Left colon (tissue), 2 donors: ENCODE measurements around the gene CHST15. TPM values are rescaled to one million over a fixed set of nuclear protein-coding genes. Genes with fewer than 3 reads are reported as not detected.
A peak's percentile ranks its signal among the peaks of the same experiment; 100 is the strongest.

ENCODE experiments used
- ATAC-seq: fragments of 200-7000 bp; cut with Tn5 transposase; one replicate; pipeline ENCODE4 v1.9.1; 2020; ENCODE audit warnings: mild to moderate bottlenecking, moderate library complexity
- DNase-seq, 2 donors: peaks; one replicate each; pipeline ENCODE4 v3.0.0-alpha.2; 2020
- intact Hi-C, 2 donors: fragments of 100-400 bp; cut with DNase I in 1 of 2; cut with micrococcal nuclease in 1 of 2; formaldehyde crosslinking; loops; one replicate each; pipeline versions ENCODE4 v1.11.2 to v1.14.0; 2022; cut with DNase I, micrococcal nuclease
- total RNA-seq, 2 donors: library from RNA; stranded (reverse); fragmentation: NEBNext Ultra II Directional; extraction: Animal tissue kit (Norgen Biotek cat#: 25700); gene quantifications; one replicate each; pipeline ENCODE4 v1.2.1, GENCODE V29; 2021
- donor health status: DM: no; HTN: no; CAD: no.
- donor health status: DM: yes; HTN: yes; CAD: no.

The CHST15 gene
- total RNA-seq, 2 donors from 2014 or later, result 2.7 to 11.6 TPM

DNA sequence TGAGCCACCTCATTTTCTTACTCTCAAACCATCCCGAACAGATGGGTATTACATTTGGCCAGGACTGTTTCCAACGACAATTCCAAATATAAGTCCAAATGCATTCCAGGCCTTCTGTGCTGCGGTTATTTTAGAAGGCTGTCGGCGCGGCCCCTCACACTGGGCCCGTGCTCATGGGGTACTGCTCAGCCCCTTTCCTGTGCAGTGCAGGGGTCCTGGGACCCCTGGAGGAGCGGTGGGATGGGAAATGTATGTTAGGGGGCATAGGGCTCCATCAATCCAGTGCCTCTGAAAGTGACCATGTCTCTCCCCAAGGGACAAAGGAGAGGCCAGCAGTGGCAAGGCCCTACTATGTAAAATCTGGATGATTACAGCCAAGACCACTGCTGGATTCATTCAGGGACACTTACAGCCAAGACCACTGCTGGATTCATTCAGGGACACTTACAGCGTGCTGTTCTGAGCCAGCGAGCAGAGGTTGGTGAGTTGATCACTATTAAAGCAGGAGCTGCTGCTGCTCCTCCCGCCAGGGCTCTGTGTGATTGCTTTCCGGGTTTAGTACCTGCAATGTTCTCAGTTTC lies 66.3 kb downstream of the CHST15 start:
- ATAC-seq, result no peak
- intact Hi-C loops, result no loop called here
- no peak for DNase-seq

DNA sequence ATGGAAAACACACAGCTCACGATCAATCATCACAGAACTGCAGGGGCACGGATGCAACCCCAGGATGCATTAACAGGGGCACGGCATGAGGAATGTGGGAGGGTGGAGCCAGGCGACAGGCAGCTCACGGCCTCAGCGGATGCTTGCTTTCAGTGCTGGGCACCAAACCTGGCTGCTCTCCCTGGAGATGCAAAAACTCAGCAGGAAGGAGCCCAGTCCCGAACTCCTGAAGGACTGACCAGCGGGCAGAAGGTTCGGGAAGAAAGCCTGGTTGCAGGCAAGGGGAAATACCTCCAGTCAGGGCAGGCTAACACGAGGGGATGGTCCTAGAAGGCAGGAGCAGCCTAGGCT lies 66.8 kb downstream of the CHST15 start:
- intact Hi-C loops, result no loop called here
- no peak for ATAC-seq
- no peak for DNase-seq

DNA sequence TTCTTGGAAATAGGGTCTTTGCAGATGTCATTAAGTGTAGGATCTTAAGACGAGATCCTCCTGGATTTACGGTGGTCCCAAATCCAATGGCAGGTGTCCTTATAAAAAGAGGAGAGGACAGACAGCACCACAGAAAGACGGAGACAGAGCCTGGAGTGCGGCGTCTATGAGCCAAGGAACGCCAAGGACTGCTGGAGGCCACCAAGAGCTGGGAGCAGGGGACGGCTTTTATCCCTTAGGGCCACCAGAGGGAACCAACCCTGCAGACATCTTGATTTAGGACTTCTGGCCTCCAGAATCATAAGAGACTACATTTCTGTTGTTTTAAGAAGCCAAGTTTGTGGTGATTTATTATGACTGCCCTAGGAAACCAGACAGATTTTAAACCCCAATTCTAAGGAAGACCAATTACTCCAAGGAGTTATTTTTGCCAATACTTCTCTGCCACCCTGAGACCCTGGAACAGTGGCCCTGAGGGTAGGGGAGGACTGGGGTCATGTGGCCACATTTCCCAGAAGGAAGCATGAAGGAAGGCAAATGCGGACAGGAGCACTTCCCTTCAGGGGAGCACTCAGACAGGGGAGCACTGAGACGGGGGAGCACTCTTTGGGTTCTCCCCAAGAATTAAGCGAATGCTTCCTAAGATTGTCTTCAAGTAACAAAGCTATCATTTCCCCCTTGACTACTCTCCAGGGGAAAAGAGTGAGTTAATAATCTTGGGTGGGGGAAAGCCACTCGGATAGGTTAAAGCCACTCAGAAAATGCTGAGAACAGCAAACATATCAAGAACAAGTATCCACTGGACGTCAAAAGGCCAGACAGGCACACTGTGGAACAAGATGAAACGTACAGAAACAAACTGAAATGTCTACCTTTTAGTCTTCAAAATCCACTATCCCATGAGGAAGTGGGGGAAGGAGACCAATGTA lies 67.5 kb downstream of the CHST15 start:
- ATAC-seq (peak; percentile 67), DNase-seq (no peak)
- intact Hi-C loops, result no loop called here

DNA sequence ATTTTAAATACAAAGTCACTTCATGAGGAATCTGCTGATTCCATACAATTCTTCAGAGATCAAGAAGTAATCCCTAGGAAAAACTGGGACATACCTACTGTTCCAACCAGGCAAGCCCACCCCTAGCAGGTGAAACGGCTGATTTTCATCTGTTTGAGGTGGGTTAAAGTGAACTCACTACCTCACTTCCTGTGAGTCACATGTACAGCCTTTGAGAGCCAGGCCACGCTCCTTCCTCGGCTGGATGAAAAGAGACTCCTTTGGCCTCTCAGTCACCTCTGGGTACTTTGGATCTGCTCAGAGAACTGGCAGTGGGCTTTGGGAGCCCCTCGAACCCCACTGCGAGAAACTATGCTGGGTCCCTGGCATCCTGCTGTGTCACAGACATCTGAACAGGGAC lies 68.2 kb downstream of the CHST15 start:
- no peak for DNase-seq
- intact Hi-C loops, result no loop called here
- ATAC-seq, result no peak

DNA sequence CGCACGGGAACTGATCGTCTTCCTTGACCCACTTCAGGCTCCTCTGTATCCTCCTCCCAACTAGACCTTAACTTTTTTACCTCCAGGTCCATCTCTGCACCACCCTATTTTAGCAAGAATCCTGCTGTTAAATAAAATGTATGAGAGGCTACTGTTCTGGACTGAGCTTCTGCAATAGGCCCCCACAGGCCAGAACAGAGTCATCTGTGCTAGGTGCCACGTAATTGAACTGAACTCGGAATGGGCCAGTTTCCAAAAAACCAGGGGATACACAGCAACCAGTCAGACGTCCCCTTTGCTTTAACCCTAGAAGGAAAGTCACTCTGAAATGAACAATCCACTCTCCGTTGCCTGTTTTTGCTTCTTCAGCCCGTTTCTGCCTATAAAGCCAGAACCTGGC lies 71.3 kb downstream of the CHST15 start:
- intact Hi-C loops, result no loop called here
- ATAC-seq (no peak), DNase-seq (no peak)

DNA sequence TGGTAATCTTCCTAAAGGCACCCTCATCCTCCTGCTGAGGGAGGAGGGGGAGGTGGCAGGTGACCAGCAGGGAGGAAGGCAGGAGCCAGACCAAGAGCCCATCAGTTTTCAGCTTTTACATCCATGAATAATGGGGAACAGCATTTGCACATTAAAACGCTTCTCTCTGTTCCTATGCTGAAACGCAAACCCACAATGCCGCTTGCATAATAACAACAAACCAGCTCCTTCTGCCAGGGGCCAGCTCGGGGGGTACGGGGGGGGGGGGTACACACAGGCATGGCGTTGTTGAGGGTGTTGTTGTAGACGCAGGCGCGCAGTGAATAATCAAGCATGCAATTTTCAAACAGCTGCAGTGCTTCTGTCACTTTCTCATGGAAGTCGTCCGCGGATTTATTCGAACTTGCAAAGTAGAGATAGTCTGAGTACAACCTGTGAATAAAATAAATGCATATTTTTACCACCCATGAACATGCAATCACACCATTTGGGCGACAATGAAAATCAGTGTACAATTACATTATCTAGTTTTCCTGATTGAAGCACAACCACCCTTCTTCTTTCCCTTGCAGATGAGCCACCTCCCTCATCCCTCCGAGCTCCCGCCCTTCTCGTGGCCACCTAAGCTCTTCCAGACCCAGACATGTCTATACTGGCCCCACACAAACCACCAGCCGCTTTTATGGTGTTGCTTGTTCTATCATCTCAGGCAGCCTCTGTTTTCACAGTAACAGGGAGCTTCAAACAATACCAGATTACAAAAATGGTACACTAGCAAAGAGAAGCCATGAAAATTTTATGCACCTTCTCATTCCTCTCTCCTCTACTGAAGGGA lies 72.2 kb downstream of the CHST15 start:
- intact Hi-C loops, result no loop called here
- ATAC-seq, result no peak

DNA sequence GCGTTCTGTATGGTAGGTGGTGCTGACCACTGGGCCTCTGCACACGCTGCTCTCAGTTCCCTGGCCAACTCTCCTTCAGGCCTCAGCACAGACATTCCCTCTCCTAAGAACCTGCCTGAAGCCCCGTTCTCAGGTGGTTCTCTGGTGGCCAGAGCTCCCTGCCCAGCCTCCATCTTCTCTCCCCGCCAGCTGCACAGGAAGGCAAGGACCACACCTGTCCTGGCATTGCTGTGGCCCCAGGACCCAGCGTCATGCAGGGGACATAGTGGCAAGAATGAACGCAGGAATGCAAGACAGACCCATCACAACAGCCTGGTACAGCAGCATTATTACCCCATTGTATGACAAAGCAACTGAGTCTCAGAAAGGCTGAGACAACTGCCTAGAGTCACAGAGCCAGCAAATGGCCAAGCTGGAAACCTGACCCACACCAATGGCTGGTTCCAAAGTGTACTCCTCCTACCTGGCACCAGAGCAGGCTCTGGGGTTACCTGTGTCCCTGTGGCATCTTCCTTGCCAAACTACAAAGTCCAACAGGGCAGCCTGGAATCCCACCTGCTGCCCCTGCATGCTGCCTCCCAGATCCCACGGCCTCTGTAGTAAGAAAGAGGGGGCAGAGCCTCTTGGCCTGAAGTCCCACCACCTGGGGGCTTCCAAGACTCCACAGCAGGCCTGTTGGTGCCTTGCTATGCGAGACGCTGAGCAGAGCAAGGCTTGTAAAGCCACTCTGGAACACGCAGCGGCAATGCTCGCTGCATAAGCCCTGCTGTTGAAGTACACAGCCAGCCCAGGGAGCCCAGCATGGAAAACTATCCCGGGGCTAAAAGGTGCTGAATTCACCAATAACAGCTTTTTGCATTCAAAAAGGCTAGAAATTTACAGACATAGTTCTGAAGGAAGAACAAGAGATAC lies 73.3 kb downstream of the CHST15 start:
- DNase-seq (no peak), ATAC-seq (no peak)
- intact Hi-C loops, result no loop called here

More for the DNA sequence above, 72.2 kb downstream of the CHST15 start:
- DNase-seq, result no peak

DNA sequence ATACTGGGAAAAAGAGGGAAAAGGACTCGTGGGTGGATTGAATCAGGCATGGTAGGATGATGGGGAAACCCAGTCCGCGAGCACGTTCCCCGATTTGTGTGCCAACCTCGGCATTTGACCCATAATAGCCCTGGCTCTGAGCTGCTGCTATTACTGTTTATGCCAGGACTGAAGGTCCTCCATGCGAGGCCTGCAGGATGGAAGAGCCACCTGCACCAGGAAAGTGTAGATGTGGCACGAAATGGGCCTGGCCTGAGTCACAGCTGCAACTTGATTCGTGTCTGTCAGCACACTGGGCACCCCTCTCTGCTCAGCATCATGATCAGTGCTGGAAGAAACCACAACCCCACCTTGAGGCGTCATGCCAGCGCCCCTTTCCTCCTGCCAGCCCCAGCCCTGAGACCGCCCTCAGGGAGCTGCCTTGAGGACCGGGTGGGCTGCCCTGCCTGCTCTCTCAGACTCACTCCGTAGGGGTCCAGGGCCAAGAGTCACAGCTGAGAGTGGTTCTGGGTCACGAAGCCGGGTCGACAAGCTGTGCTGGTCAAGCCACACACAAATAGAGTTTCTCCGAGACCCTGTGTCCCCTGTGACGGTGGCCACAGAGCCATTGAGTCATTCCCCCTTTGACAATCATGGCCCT lies 74.4 kb downstream of the CHST15 start:
- ATAC-seq (no peak), DNase-seq (no peak)
- intact Hi-C loops, result no loop called here

DNA sequence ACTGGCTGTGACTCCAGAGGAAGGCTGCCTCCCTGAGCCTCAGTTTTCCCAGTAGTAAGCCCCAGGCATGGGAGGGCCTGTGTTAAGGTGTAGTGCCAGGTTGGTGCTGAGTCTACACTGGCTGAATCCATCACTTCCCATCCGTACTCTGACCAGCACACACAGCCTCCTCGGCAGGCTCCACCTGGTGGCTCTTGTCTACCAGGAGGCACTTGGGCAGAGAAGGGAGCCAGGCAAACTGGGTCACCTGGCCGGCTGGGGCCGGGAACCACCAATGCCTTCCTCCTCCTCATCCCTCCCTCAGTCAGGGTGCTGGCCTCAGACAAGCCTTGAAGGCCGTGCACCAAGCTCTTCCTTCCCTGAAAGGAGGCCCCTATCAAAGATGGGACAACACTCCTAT lies 75.7 kb downstream of the CHST15 start:
- intact Hi-C loops, result no loop called here
- ATAC-seq, result no peak
- no peak for DNase-seq

DNA sequence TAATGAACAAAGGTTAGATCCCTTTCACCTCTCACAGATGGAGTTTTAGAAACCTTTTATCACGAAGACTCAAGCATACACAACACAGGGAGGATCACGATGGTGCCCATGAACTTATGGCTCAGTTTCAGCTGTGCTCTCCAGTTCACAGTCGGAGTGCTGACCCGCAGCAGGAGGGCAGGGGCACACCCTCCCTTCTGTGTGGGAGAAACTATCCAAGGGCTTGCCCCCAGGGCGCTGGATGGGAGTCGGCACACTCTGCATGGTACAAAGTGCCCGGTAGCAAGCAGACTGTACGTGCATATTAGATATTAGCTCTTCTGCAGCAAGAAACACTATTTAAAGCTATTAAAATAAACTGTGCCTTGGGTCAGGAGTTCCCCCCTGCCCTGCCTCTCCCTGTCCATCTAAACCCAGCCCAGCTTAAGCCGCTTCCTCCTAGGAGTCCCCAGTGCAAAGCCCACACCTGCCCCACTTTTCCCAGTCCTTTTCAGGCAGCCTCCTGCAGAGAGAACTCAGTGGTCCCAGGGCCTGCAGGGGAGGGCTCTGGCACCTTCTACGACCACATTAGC lies 76.5 kb downstream of the CHST15 start:
- DNase-seq (no peak), ATAC-seq (no peak)
- intact Hi-C loops, result no loop called here

DNA sequence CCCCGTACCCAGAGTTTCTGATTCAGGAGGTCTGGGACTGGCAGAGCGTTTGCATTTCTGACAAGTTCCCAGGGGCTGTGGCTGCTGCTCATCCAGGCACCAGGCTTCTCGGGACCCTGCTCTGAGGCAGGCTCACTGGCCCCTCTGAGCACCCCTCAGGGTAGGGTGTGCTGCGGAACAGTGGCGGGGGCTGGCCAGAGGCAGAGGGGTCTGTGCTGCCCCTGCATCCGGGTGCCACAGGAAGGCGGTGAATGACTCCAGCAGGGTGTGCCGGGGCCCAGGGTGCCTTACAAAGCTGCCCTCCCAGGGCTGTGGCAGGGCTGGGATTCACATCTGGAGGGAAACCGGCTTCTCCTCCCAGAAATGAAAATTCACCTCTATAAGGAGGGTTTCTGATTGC lies 77.4 kb downstream of the CHST15 start:
- intact Hi-C loops, result no loop called here
- DNase-seq (no peak), ATAC-seq (no peak)

DNA sequence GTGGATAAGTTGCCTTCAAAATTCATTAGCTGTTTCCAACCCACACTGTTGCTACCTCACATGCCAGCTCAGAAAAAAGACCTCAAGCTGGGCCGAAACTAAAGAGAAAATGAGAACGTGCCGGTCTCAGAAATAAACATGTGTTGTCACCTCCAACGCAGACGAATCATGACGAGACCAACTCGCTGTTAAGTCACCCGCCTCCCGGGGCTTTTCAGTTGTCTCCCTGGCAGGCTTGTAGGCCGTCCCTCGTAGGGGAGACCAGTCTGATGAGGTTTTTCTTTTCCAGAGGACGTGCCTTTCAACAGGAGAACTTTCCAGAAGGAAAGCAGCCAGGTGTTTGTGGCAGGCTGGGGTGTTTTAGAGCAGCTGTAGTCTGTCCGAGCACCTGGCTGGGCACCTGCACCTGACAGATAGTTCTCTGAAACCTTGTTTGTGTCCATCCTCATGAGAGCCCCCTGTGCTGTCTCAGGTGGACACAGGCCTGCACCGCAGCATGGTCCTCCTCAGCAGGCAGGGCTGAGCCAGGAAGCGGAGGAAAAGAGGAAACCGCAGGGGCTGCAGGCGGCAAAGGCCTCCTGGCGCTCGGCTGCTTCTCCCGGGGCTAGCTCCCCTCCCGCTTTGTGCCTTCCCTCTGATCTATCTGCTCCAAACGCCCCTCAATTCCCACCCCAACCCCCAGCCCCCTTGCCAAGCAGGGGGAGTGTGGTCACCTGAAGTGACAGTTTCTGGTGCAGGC lies 78.8 kb downstream of the CHST15 start:
- ATAC-seq (no peak), DNase-seq (no peak)
- intact Hi-C loops, result no loop called here

DNA sequence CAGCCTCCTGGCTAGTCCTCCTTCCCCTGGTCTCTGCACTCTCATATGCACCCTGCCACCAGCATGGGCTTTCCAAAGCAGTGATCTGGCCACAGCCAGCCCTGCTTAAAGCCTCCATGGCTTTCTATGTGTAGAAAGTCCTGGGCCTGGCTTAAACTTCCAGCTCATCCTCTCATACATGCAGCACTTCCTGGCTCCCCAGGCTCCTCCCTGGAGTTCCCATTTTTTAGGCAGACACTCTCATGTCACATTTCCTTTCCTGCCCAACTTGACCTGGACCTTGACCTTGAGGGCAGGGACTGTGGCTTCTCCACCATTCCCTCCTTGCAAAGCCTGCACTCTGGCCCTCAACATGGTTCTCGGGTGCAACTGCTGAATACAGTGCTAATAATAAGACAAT lies 79.5 kb downstream of the CHST15 start:
- DNase-seq, result no peak
- intact Hi-C loops, result no loop called here
- no peak for ATAC-seq

DNA sequence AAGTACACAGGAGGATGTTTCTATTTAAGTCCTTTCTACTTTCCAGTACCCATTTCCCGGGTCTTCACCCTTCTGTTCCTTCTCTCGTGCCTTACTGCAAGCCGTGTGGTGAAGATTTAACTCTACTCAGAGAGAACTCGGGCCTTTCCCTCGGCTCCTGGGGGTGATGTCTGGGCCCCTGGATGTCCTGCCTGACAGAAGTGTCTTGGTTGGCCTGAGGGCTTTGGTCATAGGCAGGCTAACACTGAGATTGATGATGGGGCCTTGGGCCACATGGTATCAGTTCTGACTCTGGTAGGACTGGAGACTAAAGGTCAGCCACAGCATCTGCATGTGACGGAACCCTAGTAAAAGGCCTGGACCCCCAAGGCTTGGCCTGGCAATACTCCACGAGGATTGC lies 80.4 kb downstream of the CHST15 start:
- intact Hi-C loops, result no loop called here
- DNase-seq (no peak), ATAC-seq (no peak)

DNA sequence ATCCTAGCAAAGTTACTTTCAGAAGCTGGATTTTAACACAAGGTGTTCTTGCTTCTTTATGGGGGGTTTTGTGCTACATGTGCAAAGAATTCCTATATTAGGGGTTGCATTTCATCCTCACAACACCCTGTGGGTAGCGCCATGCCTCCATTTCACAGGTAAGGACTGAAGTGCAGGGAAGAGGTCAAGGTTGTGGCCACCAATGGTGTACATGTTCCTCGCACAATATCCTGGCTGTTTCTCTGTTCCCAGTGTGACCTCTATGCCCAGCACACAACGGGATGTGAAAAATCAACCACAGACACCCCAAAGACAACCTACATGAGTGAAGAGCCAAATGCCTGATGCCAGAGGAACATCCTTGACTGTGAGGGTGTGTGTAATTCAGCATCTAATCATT lies 80.8 kb downstream of the CHST15 start:
- no peak for DNase-seq
- intact Hi-C loops, result no loop called here
- no peak for ATAC-seq

DNA sequence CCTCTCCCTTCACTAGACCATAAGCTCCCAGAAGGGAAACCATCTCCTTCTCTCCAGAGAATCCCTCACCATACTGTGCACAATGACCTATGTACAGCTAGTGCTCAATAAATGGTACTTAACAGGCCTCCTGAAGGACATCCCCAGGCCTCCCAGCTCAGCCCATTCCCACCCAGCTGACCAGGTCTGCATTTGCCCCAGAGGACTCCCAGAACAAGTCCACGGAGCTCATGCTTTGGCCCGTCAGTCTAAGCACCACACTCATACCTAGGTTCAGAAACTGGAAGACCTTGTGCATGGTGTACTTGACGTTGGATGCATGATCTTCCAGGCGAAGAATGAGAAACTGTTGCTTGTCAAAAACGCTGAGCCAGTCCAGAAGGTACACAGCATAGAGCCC lies 81.3 kb downstream of the CHST15 start:
- DNase-seq (no peak), ATAC-seq (no peak)
- intact Hi-C loops, result no loop called here

DNA sequence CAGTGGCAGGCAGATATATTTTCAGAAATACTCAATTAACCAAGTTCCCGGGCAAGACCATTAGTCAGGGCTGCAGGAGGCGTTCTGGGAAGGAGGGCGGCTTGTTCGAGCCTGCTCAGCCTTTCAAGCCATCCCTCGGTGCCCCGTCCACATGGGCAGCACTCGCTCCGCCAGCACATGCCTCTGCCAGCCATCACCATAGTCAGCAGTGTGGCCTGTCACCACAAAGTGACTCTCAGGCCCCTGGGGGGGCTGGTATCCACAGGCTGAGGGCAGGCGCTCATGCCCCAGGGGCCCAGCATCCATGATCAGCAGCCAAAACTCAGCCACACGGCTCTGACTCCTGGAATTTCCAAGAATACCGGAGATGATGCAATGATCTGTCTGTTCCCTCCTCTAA lies 81.9 kb downstream of the CHST15 start:
- intact Hi-C loops, result no loop called here
- DNase-seq (no peak), ATAC-seq (no peak)
